Stimulated activated CD4-positive, alpha-beta T cell treated with anti-CD3 and anti-CD28 coated beads, TNF-alpha, amount 100 ng/mL, for 48 hours (primary cell): ENCODE measurements around the gene IPPK.
"Not testable (repeated sequence)": the region's sequence is repeated elsewhere in the genome, so short reads cannot be mapped to it uniquely, and the experiment has no call there.

Source experiments
- DNase-seq, 3 donors: peaks; one replicate each; pipeline ENCODE4 v3.0.0-alpha.2; 2020; ENCODE audit warnings: low read depth in 3 of 3

Gene IPPK

GRCh38 chr9:92595930-92596329, 74.0 kb downstream of the IPPK start:
- DNase-seq = no peak

- not testable (repeated sequence) for DNase-seq
Observed at GRCh38 chr9:92595075-92595474, 74.9 kb downstream of the IPPK start.

- DNase-seq = no peak
Observed at GRCh38 chr9:92592946-92593861, 76.7 kb downstream of the IPPK start.

- no peak for DNase-seq
Observed at GRCh38 chr9:92592537-92592936, 77.4 kb downstream of the IPPK start.

- DNase-seq = no peak
Observed at GRCh38 chr9:92590377-92590776, 79.6 kb downstream of the IPPK start.

GRCh38 chr9:92589923-92590322, 80.0 kb downstream of the IPPK start:
- no peak for DNase-seq

GRCh38 chr9:92576175-92576574, 93.8 kb downstream of the IPPK start:
- DNase-seq = no peak

- DNase-seq = not testable (repeated sequence)
Observed at GRCh38 chr9:92573612-92574011, 96.3 kb downstream of the IPPK start.

- not testable (repeated sequence) for DNase-seq
Observed at GRCh38 chr9:92571871-92572270, 98.1 kb downstream of the IPPK start.

GRCh38 chr9:92564982-92565381, 104.9 kb downstream of the IPPK start:
- DNase-seq = no peak

GRCh38 chr9:92564504-92564903, 105.4 kb downstream of the IPPK start:
- no peak for DNase-seq
